Activated naive CD8-positive, alpha-beta T cell treated with anti-CD3 and anti-CD28 coated beads for 36 hours (primary cell): Measurements from ENCODE around the gene C2CD2. TPM values are rescaled to one million over a fixed set of nuclear protein-coding genes. Genes with fewer than 3 reads are reported as not detected.
A peak's percentile ranks its signal among the peaks of the same experiment; 100 is the strongest.

ENCODE experiments used
- DNase-seq: peaks from one replicate; pipeline ENCODE4 v3.0.0; 2021
- H3K27ac Mint-ChIP-seq: one replicate; pipeline ENCODE4 v1.8.0; 2022; ENCODE audit warnings: mild to moderate bottlenecking, moderate library complexity, mixed read lengths
- H3K27me3 Mint-ChIP-seq: one replicate; pipeline ENCODE4 v1.8.0; 2022; ENCODE audit warnings: mild to moderate bottlenecking, mixed read lengths
- H3K36me3 Mint-ChIP-seq: one replicate; pipeline ENCODE4 v1.8.0; 2021; ENCODE audit warnings: mild to moderate bottlenecking, mixed read lengths
- H3K4me1 Mint-ChIP-seq: one replicate; pipeline ENCODE4 v1.8.0; 2021; ENCODE audit warnings: mixed read lengths
- H3K4me3 Mint-ChIP-seq: one replicate; pipeline ENCODE4 v1.8.0; 2022; ENCODE audit warnings: mild to moderate bottlenecking, moderate library complexity, mixed read lengths
- H3K9me3 Mint-ChIP-seq: one replicate; pipeline ENCODE4 v1.8.0; 2022; ENCODE audit warnings: mixed read lengths
- total RNA-seq, 2 experiments: library from RNA; stranded (reverse); gene quantifications; one replicate each; pipeline ENCODE4 v1.2.3, GENCODE V29; 2021

The C2CD2 gene
- total RNA-seq, 2 experiments from 2014 or later = 6.3 to 7.6 TPM

GRCh38 chr21:41980561-41980960, 26.7 kb upstream of the C2CD2 start:
- Mint-ChIP-seq H3K9me3 (peaks cover 12% of the 10 kb centered on the region), H3K4me3 (no peak overlapping the region), H3K27me3 (no peaks in the 10 kb centered on the region), H3K36me3 (peaks cover 11% of the 10 kb centered on the region), H3K4me1 (no peaks in the 10 kb centered on the region), H3K27ac (no peak overlapping the region)
- DNase-seq = no peak

DNA sequence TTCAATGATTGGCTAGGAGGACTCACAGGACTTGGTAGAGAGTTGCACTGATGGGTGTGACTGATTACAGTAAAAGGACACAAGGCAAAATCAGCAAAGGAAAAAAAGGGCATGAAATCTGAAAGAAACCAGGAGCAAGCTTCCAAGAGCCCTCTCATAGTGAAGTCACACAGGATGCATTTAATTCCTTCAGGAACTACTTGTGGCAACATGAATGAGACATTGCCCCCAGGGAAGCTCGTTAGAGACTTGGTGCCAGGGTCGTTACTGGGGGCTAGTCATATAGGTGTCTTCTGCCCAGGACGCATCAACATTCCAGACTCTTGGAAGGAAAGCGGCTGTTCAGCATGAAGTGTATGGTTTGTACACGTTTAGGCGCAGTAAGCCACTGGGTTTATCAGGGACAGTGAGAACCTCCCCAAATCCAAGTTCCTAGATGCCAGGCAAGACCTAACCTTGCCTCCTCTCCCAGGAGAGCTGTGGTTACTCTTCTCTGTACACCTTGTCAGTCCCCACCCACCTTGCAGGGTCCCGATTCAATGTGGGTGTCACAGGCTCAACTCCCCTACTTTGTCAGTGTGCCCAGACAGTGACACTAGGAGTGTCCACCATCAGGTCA, 26.0 kb upstream of the C2CD2 start:
- no peak overlapping the region for H3K27ac Mint-ChIP-seq
- H3K4me1 Mint-ChIP-seq = no peaks in the 10 kb centered on the region
- H3K36me3 Mint-ChIP-seq = peaks cover 11% of the 10 kb centered on the region
- H3K9me3 Mint-ChIP-seq = peaks cover 12% of the 10 kb centered on the region
- DNase-seq = no peak
- no peak overlapping the region for H3K4me3 Mint-ChIP-seq
- no peaks in the 10 kb centered on the region for H3K27me3 Mint-ChIP-seq

DNA sequence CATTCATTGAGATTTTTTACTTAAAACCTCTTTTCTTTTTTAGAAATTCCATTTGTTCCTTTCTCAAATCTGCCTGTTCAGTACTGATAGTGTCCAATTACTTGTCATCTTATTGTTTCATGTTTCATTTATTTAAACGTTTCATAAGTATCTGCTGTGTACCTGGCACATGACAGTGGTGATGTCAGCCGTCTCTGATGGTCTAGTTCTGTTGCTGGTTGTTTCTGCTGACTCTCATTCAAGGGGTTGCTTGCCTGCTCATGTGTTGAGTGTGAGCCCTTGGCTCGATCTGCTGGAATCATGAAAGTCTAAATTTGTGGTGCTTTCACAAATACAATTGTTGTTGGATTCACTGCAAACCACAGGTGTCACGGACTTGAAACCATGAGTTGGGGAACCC, 25.5 kb upstream of the C2CD2 start:
- DNase-seq = no peak
- Mint-ChIP-seq H3K4me1 (peaks cover 3% of the 10 kb centered on the region), H3K9me3 (peaks cover 12% of the 10 kb centered on the region), H3K27me3 (no peaks in the 10 kb centered on the region), H3K27ac (no peak overlapping the region), H3K36me3 (peaks cover 11% of the 10 kb centered on the region), H3K4me3 (no peak overlapping the region)

GRCh38 chr21:41977034-41977950, 23.5 kb upstream of the C2CD2 start:
- H3K27me3 Mint-ChIP-seq = no peaks in the 10 kb centered on the region
- H3K4me1 Mint-ChIP-seq = peaks cover 9% of the 10 kb centered on the region
- DNase-seq = no peak
- H3K9me3 Mint-ChIP-seq = peaks cover 8% of the 10 kb centered on the region
- H3K36me3 Mint-ChIP-seq = peaks cover 6% of the 10 kb centered on the region
- no peak overlapping the region for H3K27ac Mint-ChIP-seq
- no peak overlapping the region for H3K4me3 Mint-ChIP-seq

- Mint-ChIP-seq H3K27ac (no peak overlapping the region), H3K4me3 (no peak overlapping the region), H3K27me3 (no peaks in the 10 kb centered on the region), H3K4me1 (peaks cover 9% of the 10 kb centered on the region), H3K9me3 (peaks cover 7% of the 10 kb centered on the region), H3K36me3 (peaks cover 6% of the 10 kb centered on the region)
- no peak for DNase-seq
Observed at GRCh38 chr21:41976611-41977010, 22.8 kb upstream of the C2CD2 start.

DNA sequence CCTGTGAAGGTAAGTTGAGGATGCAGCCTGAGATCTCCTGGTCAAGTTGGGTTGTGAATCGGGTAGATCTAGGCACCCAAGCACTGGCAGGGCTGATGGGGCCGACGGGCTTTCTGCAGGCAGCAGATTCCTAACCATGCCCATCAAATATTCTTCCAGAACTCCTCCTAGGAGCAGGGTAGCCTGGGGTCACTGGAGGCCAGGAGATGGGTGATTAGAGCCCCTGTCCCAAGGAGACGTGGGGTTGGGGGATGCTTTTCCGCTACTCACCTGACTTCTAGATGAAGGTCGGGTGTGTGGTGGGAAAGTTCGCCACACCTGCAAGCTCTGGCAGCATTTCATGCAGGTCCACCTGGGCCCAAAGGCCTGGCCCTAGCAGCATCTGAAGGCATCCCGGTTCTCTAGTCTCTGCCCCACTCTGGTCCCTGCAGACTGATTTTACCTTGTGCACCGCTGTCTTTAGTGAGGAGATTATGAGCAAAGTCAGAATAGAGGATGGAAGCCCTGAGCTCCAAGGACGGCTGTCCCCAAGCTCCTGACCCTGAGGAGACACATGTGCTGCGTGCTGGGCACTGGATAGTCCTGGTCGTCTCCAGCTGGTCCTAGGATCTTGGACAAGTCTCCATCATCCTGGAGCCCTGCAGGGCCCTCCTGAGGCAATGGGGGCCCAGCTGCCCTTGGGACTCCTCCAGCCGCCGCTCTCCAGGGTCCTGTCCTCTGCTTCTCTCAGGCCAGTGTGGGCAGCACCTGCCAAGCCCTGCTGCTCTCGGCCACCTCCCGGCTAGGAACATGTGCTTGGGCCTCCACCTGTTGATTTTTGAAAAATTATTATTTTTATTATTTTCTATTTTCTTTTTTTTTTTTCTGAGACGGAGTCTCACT, 21.8 kb upstream of the C2CD2 start:
- H3K27ac Mint-ChIP-seq = no peak overlapping the region
- H3K27me3 Mint-ChIP-seq = no peaks in the 10 kb centered on the region
- H3K4me1 Mint-ChIP-seq = peaks cover 9% of the 10 kb centered on the region
- no peak for DNase-seq
- no peak overlapping the region for H3K4me3 Mint-ChIP-seq
- H3K9me3 Mint-ChIP-seq = peaks cover 7% of the 10 kb centered on the region
- peaks cover 6% of the 10 kb centered on the region for H3K36me3 Mint-ChIP-seq

GRCh38 chr21:41974752-41975053, 20.9 kb upstream of the C2CD2 start:
- peaks cover 6% of the 10 kb centered on the region for H3K36me3 Mint-ChIP-seq
- H3K4me1 Mint-ChIP-seq = peaks cover 9% of the 10 kb centered on the region
- H3K27me3 Mint-ChIP-seq = no peaks in the 10 kb centered on the region
- H3K4me3 Mint-ChIP-seq = no peak overlapping the region
- DNase-seq = no peak
- H3K27ac Mint-ChIP-seq = no peak overlapping the region
- H3K9me3 Mint-ChIP-seq = peaks cover 7% of the 10 kb centered on the region

GRCh38 chr21:41973861-41974751, 20.3 kb upstream of the C2CD2 start:
- no peaks in the 10 kb centered on the region for H3K27me3 Mint-ChIP-seq
- peaks cover 9% of the 10 kb centered on the region for H3K4me1 Mint-ChIP-seq
- peak overlapping the region; percentile 56 for H3K27ac Mint-ChIP-seq
- peaks cover 1% of the 10 kb centered on the region for H3K9me3 Mint-ChIP-seq
- no peak for DNase-seq
- peaks cover 3% of the 10 kb centered on the region for H3K36me3 Mint-ChIP-seq
- H3K4me3 Mint-ChIP-seq = peak overlapping the region; percentile 55

DNA sequence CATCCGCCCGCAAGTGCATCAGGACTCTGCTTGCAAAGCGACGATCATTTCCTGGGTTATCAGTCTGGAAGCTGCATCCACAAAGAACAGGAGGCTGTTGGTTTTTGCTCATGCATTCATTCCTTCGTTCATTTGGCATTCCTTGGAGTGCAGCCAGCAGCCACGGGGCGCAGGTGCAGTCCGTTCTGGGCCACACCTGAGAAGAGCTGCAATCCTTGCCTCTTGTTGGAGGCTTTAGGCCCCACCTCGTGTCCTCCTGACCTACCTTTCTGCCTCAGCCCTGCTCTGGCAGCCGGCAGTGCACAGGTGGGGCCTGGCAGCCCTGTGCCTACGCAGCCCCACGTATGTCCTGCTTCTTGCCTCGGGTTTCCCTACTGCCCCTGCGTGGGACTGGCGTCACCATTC, 19.6 kb upstream of the C2CD2 start:
- no peak overlapping the region for H3K27ac Mint-ChIP-seq
- no peaks in the 10 kb centered on the region for H3K9me3 Mint-ChIP-seq
- no peak overlapping the region for H3K4me3 Mint-ChIP-seq
- DNase-seq = no peak
- H3K36me3 Mint-ChIP-seq = peaks cover 2% of the 10 kb centered on the region
- H3K4me1 Mint-ChIP-seq = peaks cover 9% of the 10 kb centered on the region
- no peaks in the 10 kb centered on the region for H3K27me3 Mint-ChIP-seq

DNA sequence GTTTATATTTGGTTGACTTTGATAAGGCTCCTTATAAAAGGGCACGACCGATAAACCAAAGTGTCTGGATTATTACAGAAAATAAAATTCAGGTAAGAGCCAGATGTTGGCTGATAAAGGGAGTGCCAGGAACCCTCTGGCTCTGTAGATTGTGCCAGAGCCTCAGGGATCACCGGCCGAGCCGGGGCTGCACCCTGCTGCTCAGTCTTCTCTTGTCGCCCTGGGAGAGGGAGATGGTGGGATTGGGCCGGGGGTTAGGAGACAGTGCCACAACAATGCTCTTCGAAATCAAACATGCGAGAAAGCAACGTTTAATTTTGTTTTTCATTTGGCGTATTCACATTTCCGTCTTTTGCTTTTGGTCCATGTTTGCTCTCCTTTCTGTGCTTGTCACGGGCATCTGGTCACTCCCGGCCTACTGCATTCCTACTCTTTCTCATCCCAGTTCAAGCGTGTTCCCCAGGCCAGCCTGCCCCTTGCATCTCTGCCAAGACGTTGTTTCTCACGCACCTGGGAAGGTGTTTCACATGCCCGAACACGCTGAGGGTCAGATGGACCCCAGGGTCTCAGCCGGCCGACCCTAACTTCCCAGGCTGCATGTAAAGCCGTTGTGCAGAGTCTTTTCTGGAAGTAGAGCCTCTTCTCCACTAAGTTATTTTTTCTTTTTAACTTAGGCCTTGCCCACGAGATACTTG, 18.8 kb upstream of the C2CD2 start:
- Mint-ChIP-seq H3K4me3 (no peak overlapping the region), H3K9me3 (no peaks in the 10 kb centered on the region), H3K27ac (no peak overlapping the region), H3K27me3 (no peaks in the 10 kb centered on the region), H3K4me1 (peaks cover 9% of the 10 kb centered on the region), H3K36me3 (peaks cover 2% of the 10 kb centered on the region)
- DNase-seq = no peak

GRCh38 chr21:41971891-41972290, 18.1 kb upstream of the C2CD2 start:
- no peaks in the 10 kb centered on the region for H3K9me3 Mint-ChIP-seq
- H3K36me3 Mint-ChIP-seq = peaks cover 2% of the 10 kb centered on the region
- peaks cover 9% of the 10 kb centered on the region for H3K4me1 Mint-ChIP-seq
- DNase-seq = no peak
- H3K27ac Mint-ChIP-seq = no peak overlapping the region
- H3K4me3 Mint-ChIP-seq = no peak overlapping the region
- H3K27me3 Mint-ChIP-seq = no peaks in the 10 kb centered on the region

GRCh38 chr21:41970751-41971653, 17.2 kb upstream of the C2CD2 start:
- Mint-ChIP-seq H3K4me1 (peaks cover 9% of the 10 kb centered on the region), H3K9me3 (no peaks in the 10 kb centered on the region), H3K27me3 (no peaks in the 10 kb centered on the region), H3K27ac (no peak overlapping the region), H3K4me3 (no peak overlapping the region), H3K36me3 (peaks cover 2% of the 10 kb centered on the region)
- DNase-seq = no peak

DNA sequence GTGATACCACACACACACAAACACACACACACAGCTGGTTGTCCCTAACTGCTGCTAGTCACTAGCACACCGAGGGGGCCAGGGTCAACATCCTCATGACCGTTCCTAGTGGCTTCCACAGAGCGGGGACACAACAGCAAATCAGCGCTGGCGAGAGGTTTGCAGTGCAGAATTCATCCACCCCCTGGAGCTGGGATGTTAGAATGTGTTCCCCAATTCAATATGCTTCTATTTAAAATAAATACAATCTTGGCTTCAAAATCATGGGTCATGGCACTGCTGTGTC, 16.2 kb upstream of the C2CD2 start:
- H3K4me3 Mint-ChIP-seq = no peak overlapping the region
- H3K4me1 Mint-ChIP-seq = peaks cover 9% of the 10 kb centered on the region
- no peaks in the 10 kb centered on the region for H3K9me3 Mint-ChIP-seq
- peaks cover 2% of the 10 kb centered on the region for H3K36me3 Mint-ChIP-seq
- DNase-seq = no peak
- H3K27me3 Mint-ChIP-seq = no peaks in the 10 kb centered on the region
- H3K27ac Mint-ChIP-seq = no peak overlapping the region
